Measurements from ENCODE around the gene SLC12A4. TPM values are rescaled to one million over a fixed set of nuclear protein-coding genes. Genes with fewer than 3 reads are reported as not detected.
A peak's percentile ranks its signal among the peaks of the same experiment; 100 is the strongest.

SLC12A4 gene
- total RNA-seq, 4 donors from 2014 or later = 65.8 to 142 (median 81.3) TPM

DNA sequence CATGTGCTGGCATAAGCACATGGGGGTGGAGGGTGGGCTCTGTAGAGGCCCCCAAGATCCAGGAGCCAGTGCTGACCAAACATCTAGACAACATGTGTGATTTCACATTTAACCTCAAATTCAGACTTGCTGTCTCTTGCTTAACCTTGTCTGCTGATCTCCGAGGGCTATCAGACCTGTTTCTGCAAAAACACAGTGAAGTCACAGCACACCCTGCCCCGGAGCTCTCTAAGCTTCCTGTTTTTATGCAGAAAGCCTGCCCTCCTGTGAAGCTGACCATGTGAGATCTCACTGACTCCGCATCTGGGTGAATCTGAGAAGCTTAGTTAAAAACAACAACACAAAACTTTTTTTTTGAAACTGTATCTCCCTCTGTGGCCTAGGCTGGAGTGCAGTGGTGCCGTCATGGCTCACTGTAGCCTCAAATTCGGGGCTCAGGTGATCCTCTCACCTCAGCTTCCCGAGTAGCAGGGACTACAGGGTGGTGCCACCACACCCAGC is 37.4 kb upstream of the SLC12A4 start:
- intact Hi-C loops (cut with DNase I) = no loop called here
- Histone ChIP-seq H3K9me3 (no peaks in the 10 kb centered on the region), H3K27me3 (peaks cover 0 to 3% (median 0%) of the 10 kb centered on the region in 4 donors), H3K36me3 (no peaks in the 10 kb centered on the region), H3K4me1 (peaks cover 0 to 2% (median 0%) of the 10 kb centered on the region in 4 donors), H3K4me3 (no peak overlapping the region), H3K27ac (replicated peaks in 1 of 4) (peak overlapping the region; percentile 19 to 44 (median 21))
- TF ChIP-seq, protein P1, sequence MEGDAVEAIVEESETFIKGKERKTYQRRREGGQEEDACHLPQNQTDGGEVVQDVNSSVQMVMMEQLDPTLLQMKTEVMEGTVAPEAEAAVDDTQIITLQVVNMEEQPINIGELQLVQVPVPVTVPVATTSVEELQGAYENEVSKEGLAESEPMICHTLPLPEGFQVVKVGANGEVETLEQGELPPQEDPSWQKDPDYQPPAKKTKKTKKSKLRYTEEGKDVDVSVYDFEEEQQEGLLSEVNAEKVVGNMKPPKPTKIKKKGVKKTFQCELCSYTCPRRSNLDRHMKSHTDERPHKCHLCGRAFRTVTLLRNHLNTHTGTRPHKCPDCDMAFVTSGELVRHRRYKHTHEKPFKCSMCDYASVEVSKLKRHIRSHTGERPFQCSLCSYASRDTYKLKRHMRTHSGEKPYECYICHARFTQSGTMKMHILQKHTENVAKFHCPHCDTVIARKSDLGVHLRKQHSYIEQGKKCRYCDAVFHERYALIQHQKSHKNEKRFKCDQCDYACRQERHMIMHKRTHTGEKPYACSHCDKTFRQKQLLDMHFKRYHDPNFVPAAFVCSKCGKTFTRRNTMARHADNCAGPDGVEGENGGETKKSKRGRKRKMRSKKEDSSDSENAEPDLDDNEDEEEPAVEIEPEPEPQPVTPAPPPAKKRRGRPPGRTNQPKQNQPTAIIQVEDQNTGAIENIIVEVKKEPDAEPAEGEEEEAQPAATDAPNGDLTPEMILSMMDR (IDR thresholded peaks at IDR 0.05) = no peak
- peak in 1 of 2 donors; percentile 28 for TF ChIP-seq POLR2AphosphoS5 (IDR thresholded peaks at IDR 0.05)
- 52% methylated on average over 6 of the region's 6 CpGs for WGBS
- DNase-seq (ENCODE audit: extremely low spot score) = no peak

DNA sequence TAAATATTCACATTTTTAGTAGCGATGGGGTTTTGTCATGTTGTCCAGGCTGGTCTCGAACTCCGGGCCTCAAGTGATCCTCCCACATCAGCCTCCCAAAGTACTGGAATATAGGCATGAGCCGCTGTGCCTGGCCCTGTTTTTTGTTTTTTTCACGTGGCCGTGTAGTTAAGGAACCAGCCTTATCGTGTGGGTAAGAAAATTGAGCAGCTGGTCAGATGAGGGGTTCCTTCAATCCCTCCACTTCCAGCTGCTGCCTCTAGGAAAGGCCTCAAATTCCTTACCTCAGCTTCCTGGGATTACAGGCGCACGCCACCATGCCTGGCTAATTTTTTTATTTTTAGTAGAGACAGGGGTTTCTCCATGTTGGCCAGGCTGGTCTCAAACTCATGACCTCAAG is 36.8 kb upstream of the SLC12A4 start:
- WGBS = 81% methylated on average over 8 of the region's 9 CpGs
- Histone ChIP-seq H3K4me1 (peaks cover 0 to 8% (median 0%) of the 10 kb centered on the region in 4 donors), H3K27ac (replicated peaks in 1 of 4) (peak overlapping the region; percentile 19 to 44 (median 21)), H3K4me3 (no peak overlapping the region), H3K27me3 (peaks cover 0 to under 1% (median 0%) of the 10 kb centered on the region in 4 donors), H3K36me3 (no peaks in the 10 kb centered on the region), H3K9me3 (no peaks in the 10 kb centered on the region)
- intact Hi-C loops (cut with DNase I) = no loop called here
- TF ChIP-seq POLR2AphosphoS5 (IDR thresholded peaks at IDR 0.05) (no peak), EP300 (IDR thresholded peaks at IDR 0.05) (no peak), POLR2A (IDR thresholded peaks at IDR 0.05; ENCODE audit: low read depth) (no peak)
- TF ChIP-seq, protein P1 (IDR thresholded peaks at IDR 0.05) = no peak
- no peak for DNase-seq (ENCODE audit: extremely low spot score)

DNA sequence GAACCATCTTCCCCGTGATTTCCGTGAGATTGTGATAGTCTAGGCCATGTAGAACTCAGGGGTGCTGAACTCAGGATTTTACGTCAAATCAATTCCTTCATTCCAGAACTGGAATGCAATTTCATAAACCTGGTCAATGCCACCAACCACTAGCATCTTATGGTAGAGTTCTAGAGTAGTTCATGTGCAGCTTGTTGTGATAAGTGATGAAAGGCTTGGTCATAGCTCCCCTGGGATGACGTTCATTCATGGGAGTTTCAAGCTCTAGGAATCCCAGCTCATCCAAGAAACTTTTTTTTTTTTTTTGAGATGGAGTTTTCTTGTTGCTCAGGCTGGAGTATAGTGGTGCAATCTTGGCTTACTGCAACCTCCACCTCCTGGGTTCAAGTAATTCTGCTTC is 34.6 kb upstream of the SLC12A4 start:
- intact Hi-C loops (cut with DNase I) = no loop called here
- no peak for DNase-seq (ENCODE audit: extremely low spot score)
- no peak for TF ChIP-seq POLR2A (IDR thresholded peaks at IDR 0.05; ENCODE audit: low read depth)
- no peak for TF ChIP-seq POLR2AphosphoS5 (IDR thresholded peaks at IDR 0.05)
- TF ChIP-seq, protein P1 (IDR thresholded peaks at IDR 0.05) = no peak
- no peak for TF ChIP-seq EP300 (IDR thresholded peaks at IDR 0.05)
- H3K4me1 ChIP-seq = peaks cover 0 to 16% (median 4%) of the 10 kb centered on the region in 4 donors
- no peak overlapping the region for H3K4me3 ChIP-seq
- H3K27ac ChIP-seq (replicated peaks in 1 of 4) = no peak overlapping the region
- no peaks in the 10 kb centered on the region for H3K27me3 ChIP-seq
- 86% methylated on average over 4 of the region's 4 CpGs for WGBS
- H3K36me3 ChIP-seq = no peaks in the 10 kb centered on the region
- no peaks in the 10 kb centered on the region for H3K9me3 ChIP-seq

DNA sequence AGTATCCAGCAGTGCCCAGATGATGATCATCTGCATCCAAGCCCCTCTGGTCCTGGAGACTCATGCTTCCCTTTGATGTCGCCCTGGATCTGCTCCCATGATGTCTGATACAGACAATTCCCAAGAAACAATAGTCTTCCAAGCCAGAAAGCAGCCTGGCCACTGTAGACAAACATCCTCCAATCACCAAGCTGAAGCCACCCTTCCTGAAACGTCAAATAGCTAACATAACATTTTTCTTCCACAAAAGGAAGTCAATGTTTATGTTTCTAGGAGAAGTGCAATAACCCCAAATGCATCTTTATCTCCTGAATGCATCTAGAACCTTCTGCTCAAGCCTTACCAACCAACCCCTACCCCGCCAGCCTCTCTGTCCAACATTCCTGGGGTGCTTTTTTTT is 32.0 kb upstream of the SLC12A4 start:
- no peaks in the 10 kb centered on the region for H3K36me3 ChIP-seq
- no peaks in the 10 kb centered on the region for H3K9me3 ChIP-seq
- peak overlapping the region in 2 of 4 donors; percentile 34 to 47 for H3K27ac ChIP-seq (replicated peaks in 1 of 4)
- DNase-seq (ENCODE audit: extremely low spot score) = no peak
- 45% methylated on average over 2 of the region's 3 CpGs for WGBS
- H3K4me1 ChIP-seq = peaks cover 0 to 16% (median 4%) of the 10 kb centered on the region in 4 donors
- intact Hi-C loops (cut with DNase I) = no loop called here
- TF ChIP-seq, protein P1 (IDR thresholded peaks at IDR 0.05) = no peak
- no peaks in the 10 kb centered on the region for H3K27me3 ChIP-seq
- H3K4me3 ChIP-seq = no peak overlapping the region

DNA sequence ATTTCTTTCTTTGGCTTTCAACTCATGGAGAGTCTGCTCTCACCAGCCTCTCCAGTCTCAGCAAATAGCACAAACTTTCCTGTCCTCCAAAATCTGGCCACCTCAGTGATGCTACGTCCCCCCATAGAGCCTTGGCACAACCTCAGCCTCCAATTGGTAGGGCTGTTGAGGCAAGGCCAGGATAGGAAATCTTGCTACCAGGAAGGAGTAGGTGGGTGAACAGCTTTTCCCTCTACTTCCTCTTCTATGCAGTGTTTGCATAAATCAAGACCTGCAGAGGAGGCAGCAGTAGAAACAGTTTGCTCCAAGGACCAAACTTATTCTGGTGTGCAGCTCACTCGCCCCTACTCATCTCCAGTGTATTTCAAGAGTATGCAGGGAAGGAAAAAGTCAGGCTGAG is 31.5 kb upstream of the SLC12A4 start:
- TF ChIP-seq POLR2AphosphoS5 (IDR thresholded peaks at IDR 0.05) (no peak), POLR2A (IDR thresholded peaks at IDR 0.05; ENCODE audit: low read depth) (no peak)
- TF ChIP-seq, protein P1 (IDR thresholded peaks at IDR 0.05) = no peak
- no peak for DNase-seq (ENCODE audit: extremely low spot score)
- Histone ChIP-seq H3K27me3 (no peaks in the 10 kb centered on the region), H3K4me3 (no peak overlapping the region), H3K27ac (replicated peaks in 1 of 4) (peak overlapping the region in 2 of 4 donors; percentile 34 to 47), H3K9me3 (no peaks in the 10 kb centered on the region), H3K36me3 (no peaks in the 10 kb centered on the region), H3K4me1 (peaks cover 0 to 16% (median 4%) of the 10 kb centered on the region in 4 donors)
- intact Hi-C loops (cut with DNase I) = no loop called here
- 56% methylated on average over 1 of the region's 2 CpGs for WGBS
